HG02943 (cell line): ENCODE results near the gene AGPS.

ENCODE experiments used
- ATAC-seq: cut with Tn5 transposase; IDR thresholded peaks from one replicate; pipeline ENCODE4 v1.9.1; 2021; ENCODE audit warnings: mild to moderate bottlenecking, low read depth, moderate library complexity; ENCODE audit not compliant: unreplicated experiment

Gene AGPS

GRCh38 chr2:177383935-177384334 lies 8.6 kb upstream of the AGPS start:
- ATAC-seq, result no peak

GRCh38 chr2:177385151-177385550 lies 7.4 kb upstream of the AGPS start:
- no peak for ATAC-seq

GRCh38 chr2:177391822-177392372 lies 676 bp upstream of the AGPS start:
- ATAC-seq, result no peak

GRCh38 chr2:177393203-177393755 lies 706 bp downstream of the AGPS start:
- no peak for ATAC-seq

GRCh38 chr2:177393824-177394593 lies 1.4 kb downstream of the AGPS start:
- ATAC-seq, result no peak

- no peak for ATAC-seq
Observed at GRCh38 chr2:177394594-177394973, 2.0 kb downstream of the AGPS start.

- ATAC-seq, result no peak
Observed at GRCh38 chr2:177395351-177396065, 2.9 kb downstream of the AGPS start.

GRCh38 chr2:177396703-177397460 lies 4.3 kb downstream of the AGPS start:
- ATAC-seq, result no peak

- no peak for ATAC-seq
Observed at GRCh38 chr2:177397481-177398289, 5.1 kb downstream of the AGPS start.

- ATAC-seq, result no peak
Observed at GRCh38 chr2:177398290-177398683, 5.7 kb downstream of the AGPS start.

- no peak for ATAC-seq
Observed at GRCh38 chr2:177398791-177399190, 6.2 kb downstream of the AGPS start.

- no peak for ATAC-seq
Observed at GRCh38 chr2:177399376-177399775, 6.8 kb downstream of the AGPS start.

- no peak for ATAC-seq
Observed at GRCh38 chr2:177400337-177400923, 7.9 kb downstream of the AGPS start.

- no peak for ATAC-seq
Observed at GRCh38 chr2:177402096-177402495, 9.5 kb downstream of the AGPS start.

GRCh38 chr2:177403838-177404237 lies 11.3 kb downstream of the AGPS start:
- ATAC-seq, result no peak

- no peak for ATAC-seq
Observed at GRCh38 chr2:177404243-177404642, 11.7 kb downstream of the AGPS start.

- ATAC-seq, result no peak
Observed at GRCh38 chr2:177405029-177405692, 12.6 kb downstream of the AGPS start.

GRCh38 chr2:177406182-177406581 lies 13.6 kb downstream of the AGPS start:
- ATAC-seq, result no peak

- ATAC-seq, result no peak
Observed at GRCh38 chr2:177407031-177407430, 14.5 kb downstream of the AGPS start.
